Stimulated activated CD8-positive, alpha-beta memory T cell treated with anti-CD3 and anti-CD28 coated beads, Interleukin-12 subunit alpha, Interleukin-12 subunit beta, amount 100 ng/mL, for 1 hour (primary cell): Measurements from ENCODE around the gene RTN4RL1.

Experiments used
- DNase-seq: peaks from one replicate; pipeline ENCODE4 v3.0.0-alpha.2; 2020; ENCODE audit warnings: low read depth

Gene RTN4RL1

GRCh38 chr17:2043785-2044184, 18.7 kb upstream of the RTN4RL1 start:
- no peak for DNase-seq

- no peak for DNase-seq
These were observed 17.8 kb upstream of the RTN4RL1 start for GRCh38 chr17:2042933-2043332.

- no peak for DNase-seq
These were observed 17.3 kb upstream of the RTN4RL1 start for GRCh38 chr17:2042390-2042847.

- peak; percentile 97 for DNase-seq
These were observed 16.6 kb upstream of the RTN4RL1 start, which contains the start of gene OVCA2 for GRCh38 chr17:2041561-2042389. TSS of gene OVCA2 (plus strand) at chr17:2042022. CDS start at chr17:2042048, 26 bp downstream.

GRCh38 chr17:2040942-2041560, 15.9 kb upstream of the RTN4RL1 start:
- DNase-seq: no peak

- DNase-seq: no peak
These were observed 15.2 kb upstream of the RTN4RL1 start for GRCh38 chr17:2040219-2040827.

- no peak for DNase-seq
These were observed 12.0 kb upstream of the RTN4RL1 start for GRCh38 chr17:2037155-2037554.

GRCh38 chr17:2035541-2036488, 10.7 kb upstream of the RTN4RL1 start:
- no peak for DNase-seq

GRCh38 chr17:2034806-2035540, 9.8 kb upstream of the RTN4RL1 start:
- DNase-seq: no peak

GRCh38 chr17:2034157-2034556, 9.0 kb upstream of the RTN4RL1 start:
- DNase-seq: no peak

GRCh38 chr17:2033153-2033552, 8.0 kb upstream of the RTN4RL1 start:
- no peak for DNase-seq

GRCh38 chr17:2030779-2031163, 5.6 kb upstream of the RTN4RL1 start:
- no peak for DNase-seq

- peak; percentile 75 for DNase-seq
These were observed 5.0 kb upstream of the RTN4RL1 start, which contains the start of gene DPH1 for GRCh38 chr17:2029911-2030778. TSS of gene DPH1 (plus strand) at chr17:2030153. CDS start at chr17:2030170, 17 bp downstream.

- DNase-seq: no peak
These were observed 3.6 kb upstream of the RTN4RL1 start for GRCh38 chr17:2028737-2029136.

- no peak for DNase-seq
These were observed 3.1 kb upstream of the RTN4RL1 start for GRCh38 chr17:2028234-2028614.

GRCh38 chr17:2027528-2028233, 2.5 kb upstream of the RTN4RL1 start:
- DNase-seq: no peak

- DNase-seq: no peak
These were observed 632 bp upstream of the RTN4RL1 start for GRCh38 chr17:2025622-2026309.

- no peak for DNase-seq
These were observed 438 bp downstream of the RTN4RL1 start for GRCh38 chr17:2024572-2025219.
